GM12872 (cell line): ENCODE measurements around the gene ADAT1.

ENCODE experiments used
- TF ChIP-seq, protein P1 (sequence below): IDR thresholded peaks from 3 replicates; pipeline ENCODE4 v1.5.1; 2011; ENCODE audit warnings: low read depth, mild to moderate bottlenecking, low read length, moderate library complexity; ENCODE audit not compliant: insufficient read depth

The ADAT1 gene

GRCh38 chr16:75629132-75629531 is 6.1 kb upstream of the ADAT1 start:
- TF ChIP-seq, protein P1, sequence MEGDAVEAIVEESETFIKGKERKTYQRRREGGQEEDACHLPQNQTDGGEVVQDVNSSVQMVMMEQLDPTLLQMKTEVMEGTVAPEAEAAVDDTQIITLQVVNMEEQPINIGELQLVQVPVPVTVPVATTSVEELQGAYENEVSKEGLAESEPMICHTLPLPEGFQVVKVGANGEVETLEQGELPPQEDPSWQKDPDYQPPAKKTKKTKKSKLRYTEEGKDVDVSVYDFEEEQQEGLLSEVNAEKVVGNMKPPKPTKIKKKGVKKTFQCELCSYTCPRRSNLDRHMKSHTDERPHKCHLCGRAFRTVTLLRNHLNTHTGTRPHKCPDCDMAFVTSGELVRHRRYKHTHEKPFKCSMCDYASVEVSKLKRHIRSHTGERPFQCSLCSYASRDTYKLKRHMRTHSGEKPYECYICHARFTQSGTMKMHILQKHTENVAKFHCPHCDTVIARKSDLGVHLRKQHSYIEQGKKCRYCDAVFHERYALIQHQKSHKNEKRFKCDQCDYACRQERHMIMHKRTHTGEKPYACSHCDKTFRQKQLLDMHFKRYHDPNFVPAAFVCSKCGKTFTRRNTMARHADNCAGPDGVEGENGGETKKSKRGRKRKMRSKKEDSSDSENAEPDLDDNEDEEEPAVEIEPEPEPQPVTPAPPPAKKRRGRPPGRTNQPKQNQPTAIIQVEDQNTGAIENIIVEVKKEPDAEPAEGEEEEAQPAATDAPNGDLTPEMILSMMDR = no peak

- TF ChIP-seq, protein P1 = no peak
These were observed 5.3 kb upstream of the ADAT1 start for GRCh38 chr16:75628351-75628750.

- TF ChIP-seq, protein P1 = no peak
These were observed 4.8 kb upstream of the ADAT1 start for GRCh38 chr16:75627851-75628250.

DNA sequence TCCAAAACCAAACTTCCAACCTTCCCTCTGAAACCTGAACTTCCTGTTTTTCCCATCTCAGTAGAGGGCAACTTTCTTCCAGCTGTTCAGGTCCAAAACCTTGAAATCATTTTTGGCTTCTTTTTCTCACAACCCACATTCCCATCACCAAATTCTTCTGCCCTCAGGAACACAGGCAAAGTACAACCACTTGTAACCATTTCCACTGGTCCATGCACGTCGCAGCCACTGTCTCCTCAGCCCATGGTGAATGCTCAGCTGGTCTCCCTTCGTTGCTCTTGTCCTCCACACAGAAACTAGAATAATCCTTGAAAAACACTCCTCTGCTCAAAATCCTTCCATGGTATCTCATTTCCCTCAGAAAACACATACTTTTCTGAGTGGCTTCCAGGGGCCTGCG is 3.7 kb upstream of the ADAT1 start:
- TF ChIP-seq, protein P1 = no peak

DNA sequence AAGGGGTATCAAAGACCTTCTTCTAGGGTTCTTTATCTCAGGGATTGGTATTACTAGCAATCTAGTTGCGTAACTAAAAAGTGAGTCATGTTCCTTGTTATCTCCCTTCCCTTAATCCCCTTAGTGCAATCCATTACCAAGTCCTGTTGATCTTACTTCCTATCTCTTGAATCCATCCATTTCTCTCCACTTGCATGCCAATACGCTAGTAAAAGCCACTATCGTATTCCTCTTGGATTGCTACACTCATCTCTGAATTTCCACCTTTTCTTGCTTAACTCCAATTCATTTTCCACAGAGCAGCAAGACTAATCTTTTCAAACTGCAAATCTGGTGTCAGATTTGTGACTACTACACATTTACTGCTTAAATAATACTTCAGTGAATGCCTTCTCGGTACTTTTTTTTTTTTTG is 1.8 kb upstream of the ADAT1 start:
- TF ChIP-seq, protein P1 = no peak

DNA sequence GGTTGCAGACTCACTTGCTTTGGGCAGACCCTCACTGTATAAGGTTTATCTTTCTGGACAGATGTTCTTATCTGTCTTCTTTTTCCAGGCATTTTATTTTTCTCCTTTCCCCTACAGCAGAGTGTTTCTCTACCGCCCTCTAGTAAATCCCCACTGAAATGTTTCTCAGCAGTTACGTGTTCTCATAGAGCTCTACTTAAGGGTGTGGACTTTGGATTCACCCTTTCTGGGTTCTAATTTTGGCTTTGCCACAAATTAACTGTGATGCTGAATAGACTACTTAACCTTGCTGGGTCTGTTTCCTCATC is 2.0 kb downstream of the ADAT1 start:
- TF ChIP-seq, protein P1 = peak; percentile 35; the same call in 2 of the 3 replicates

DNA sequence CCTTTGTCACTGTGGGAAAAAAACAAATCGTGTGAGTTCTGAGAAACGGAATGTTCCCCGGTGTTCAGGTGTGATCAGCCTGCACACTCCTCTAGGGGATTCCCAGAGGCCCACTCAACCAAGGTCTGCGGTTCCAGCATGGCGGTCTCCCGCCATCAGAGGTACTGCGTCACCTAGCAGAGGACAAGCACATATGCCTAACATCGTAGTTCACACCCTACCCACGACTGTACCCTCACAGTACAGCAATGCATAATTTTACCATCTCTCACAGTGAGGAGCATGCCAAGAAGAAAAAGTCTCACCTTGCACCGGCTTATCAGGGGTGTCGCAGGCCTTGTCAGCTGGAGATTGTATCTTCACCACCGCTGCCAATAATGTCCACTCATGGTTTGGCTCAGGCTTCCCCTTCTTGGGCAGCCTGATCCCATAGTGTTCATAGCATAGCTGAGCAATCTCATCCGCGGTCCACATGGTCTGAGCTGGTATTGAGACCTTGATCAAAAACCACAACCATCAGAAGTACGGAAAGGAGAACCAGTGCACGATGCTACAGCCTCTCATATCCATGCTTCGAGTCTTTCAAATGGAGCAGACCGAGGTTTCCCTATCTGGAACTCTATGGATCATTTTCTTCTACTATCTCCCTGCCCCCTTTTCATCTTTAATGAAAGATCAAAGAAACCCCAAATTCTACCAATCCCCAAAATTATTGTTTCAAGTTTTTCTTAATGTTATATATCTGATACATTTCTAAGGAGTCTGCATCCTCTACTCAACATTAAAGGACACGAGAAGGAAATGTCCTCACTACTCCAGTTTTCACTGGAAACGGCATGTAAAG is 2.5 kb downstream of the ADAT1 start:
- TF ChIP-seq, protein P1 = no peak
